ENCODE results near the gene MGMT.

The MGMT gene

GRCh38 chr10:129745186-129745750, 278.2 kb downstream of the MGMT start:
- no peak for TF ChIP-seq CTCF (IDR thresholded peaks at IDR 0.05; ENCODE audit: control extremely low read depth, extremely low read depth, low read depth, missing control alignments)
- ChIA-PET POLR2A (no interaction called here), CTCF (no interaction called here)
- no peak for DNase-seq (ENCODE audit: extremely low spot score)

GRCh38 chr10:129754211-129755050, 287.4 kb downstream of the MGMT start:
- TF ChIP-seq CTCF (IDR thresholded peaks at IDR 0.05; ENCODE audit: control extremely low read depth, extremely low read depth, low read depth, missing control alignments) = no peak
- no peak for DNase-seq (ENCODE audit: extremely low spot score)
- POLR2A ChIA-PET = no interaction called here
- CTCF ChIA-PET = no interaction called here

GRCh38 chr10:129755158-129755591, 288.1 kb downstream of the MGMT start:
- no peak for TF ChIP-seq CTCF (IDR thresholded peaks at IDR 0.05; ENCODE audit: control extremely low read depth, extremely low read depth, low read depth, missing control alignments)
- CTCF ChIA-PET = no interaction called here
- no peak for DNase-seq (ENCODE audit: extremely low spot score)
- POLR2A ChIA-PET = no interaction called here

GRCh38 chr10:129755621-129756020, 288.6 kb downstream of the MGMT start:
- ChIA-PET POLR2A (no interaction called here), CTCF (no interaction called here)
- TF ChIP-seq CTCF (IDR thresholded peaks at IDR 0.05; ENCODE audit: control extremely low read depth, extremely low read depth, low read depth, missing control alignments) = no peak
- DNase-seq (ENCODE audit: extremely low spot score) = no peak

- ChIA-PET CTCF (no interaction called here), POLR2A (no interaction called here)
- no peak for DNase-seq (ENCODE audit: extremely low spot score)
- no peak for TF ChIP-seq CTCF (IDR thresholded peaks at IDR 0.05; ENCODE audit: control extremely low read depth, extremely low read depth, low read depth, missing control alignments)
Measured at GRCh38 chr10:129756912-129757901, 290.2 kb downstream of the MGMT start.

Measured in GM10248 (cell line).